Right ventricle myocardium inferior (tissue), 1 donor: ENCODE measurements around the gene KRT6A. TPM values are rescaled to one million over a fixed set of nuclear protein-coding genes. Genes with fewer than 3 reads are reported as not detected.
"Not testable (repeated sequence)": the region's sequence is repeated elsewhere in the genome, so short reads cannot be mapped to it uniquely, and the experiment has no call there.

Experiments
- ATAC-seq: fragments of 200-7000 bp; cut with Tn5 transposase; one replicate; pipeline ENCODE4 v1.9.1; 2020; ENCODE audit warnings: mild to moderate bottlenecking, moderate library complexity
- DNase-seq: peaks from one replicate; pipeline ENCODE4 v3.0.0; 2021; ENCODE audit errors: missing footprints
- intact Hi-C: fragments of 100-400 bp; cut with DNase I; formaldehyde crosslinking; loops from one replicate; pipeline ENCODE4 v1.11.0; 2022
- total RNA-seq: library from RNA; stranded (reverse); fragmentation: NEBNext Ultra II Directional; extraction: Animal tissue kit (Norgen Biotek cat#: 25700); gene quantifications from one replicate; pipeline ENCODE4 v1.2.1, GENCODE V29; 2021
- donor health status: DM: no; HTN: yes; CAD: no; lungs with severe emphysema.

Gene KRT6A
- total RNA-seq, 1 donor from 2014 or later = 0.16 TPM

GRCh38 chr12:52486166-52487105, 6.6 kb downstream of the KRT6A start:
- ATAC-seq (no peak), DNase-seq (no peak)
- intact Hi-C loops = no loop called here

GRCh38 chr12:52480073-52480472, 13.0 kb downstream of the KRT6A start:
- intact Hi-C loops = no loop called here
- ATAC-seq (no peak), DNase-seq (no peak)

- ATAC-seq (no peak), DNase-seq (no peak)
- intact Hi-C loops = no loop called here
Measured at GRCh38 chr12:52477651-52478050, 15.4 kb downstream of the KRT6A start.

GRCh38 chr12:52474212-52474611, 18.8 kb downstream of the KRT6A start:
- intact Hi-C loops = no loop called here
- ATAC-seq = no peak
- DNase-seq = no peak

- DNase-seq (no peak), ATAC-seq (no peak)
- intact Hi-C loops = no loop called here
Measured at GRCh38 chr12:52473768-52474167, 19.3 kb downstream of the KRT6A start, which contains the start of gene KRT6C. KRT6C (minus strand) TSS chr12:52473805; CDS start chr12:52473737, 68 bp downstream.

- ATAC-seq = no peak
Measured at GRCh38 chr12:52469853-52470252, 23.2 kb downstream of the KRT6A start.

GRCh38 chr12:52464897-52465296, 28.2 kb downstream of the KRT6A start:
- no peak for ATAC-seq
- no peak for DNase-seq
- intact Hi-C loops = no loop called here

More at GRCh38 chr12:52469853-52470252, 23.2 kb downstream of the KRT6A start:
- intact Hi-C loops = no loop called here
- DNase-seq = no peak

GRCh38 chr12:52461693-52462092, 31.4 kb downstream of the KRT6A start:
- intact Hi-C loops = no loop called here
- ATAC-seq (no peak), DNase-seq (no peak)

GRCh38 chr12:52458861-52459260, 34.2 kb downstream of the KRT6A start:
- DNase-seq (no peak), ATAC-seq (no peak)
- intact Hi-C loops = no loop called here

- no peak for ATAC-seq
- intact Hi-C loops = no loop called here
- DNase-seq = no peak
Measured at GRCh38 chr12:52455821-52456220, 37.2 kb downstream of the KRT6A start.

GRCh38 chr12:52454411-52455201, 38.5 kb downstream of the KRT6A start:
- no peak for ATAC-seq
- no peak for DNase-seq
- intact Hi-C loops = no loop called here

- ATAC-seq (no peak), DNase-seq (no peak)
- intact Hi-C loops = no loop called here
Measured at GRCh38 chr12:52452101-52452500, 41.0 kb downstream of the KRT6A start, which contains the start of gene KRT6B. KRT6B (minus strand) TSS chr12:52452146; CDS start chr12:52452078, 68 bp downstream.

- ATAC-seq (no peak), DNase-seq (no peak)
- intact Hi-C loops = no loop called here
Measured at GRCh38 chr12:52448228-52448627, 44.8 kb downstream of the KRT6A start.

- intact Hi-C loops, ATAC-seq, DNase-seq: not testable (repeated sequence)
Measured at GRCh38 chr12:52447196-52447595, 45.9 kb downstream of the KRT6A start.

- DNase-seq = no peak
- no peak for ATAC-seq
Measured at GRCh38 chr12:52446367-52447045, 46.6 kb downstream of the KRT6A start.

GRCh38 chr12:52445876-52446275, 47.2 kb downstream of the KRT6A start:
- DNase-seq (no peak), ATAC-seq (no peak)
- intact Hi-C loops = no loop called here

More at GRCh38 chr12:52446367-52447045, 46.6 kb downstream of the KRT6A start:
- intact Hi-C loops = no loop called here

- intact Hi-C loops = no loop called here
- DNase-seq (no peak), ATAC-seq (no peak)
Measured at GRCh38 chr12:52444647-52445595, 48.1 kb downstream of the KRT6A start.

- intact Hi-C loops = no loop called here
- no peak for ATAC-seq
- DNase-seq = no peak
Measured at GRCh38 chr12:52443966-52444365, 49.1 kb downstream of the KRT6A start.
